ENCODE data around the gene CCDC127.
"Not testable (repeated sequence)": the region's sequence is repeated elsewhere in the genome, so short reads cannot be mapped to it uniquely, and the experiment has no call there.

The CCDC127 gene

DNA sequence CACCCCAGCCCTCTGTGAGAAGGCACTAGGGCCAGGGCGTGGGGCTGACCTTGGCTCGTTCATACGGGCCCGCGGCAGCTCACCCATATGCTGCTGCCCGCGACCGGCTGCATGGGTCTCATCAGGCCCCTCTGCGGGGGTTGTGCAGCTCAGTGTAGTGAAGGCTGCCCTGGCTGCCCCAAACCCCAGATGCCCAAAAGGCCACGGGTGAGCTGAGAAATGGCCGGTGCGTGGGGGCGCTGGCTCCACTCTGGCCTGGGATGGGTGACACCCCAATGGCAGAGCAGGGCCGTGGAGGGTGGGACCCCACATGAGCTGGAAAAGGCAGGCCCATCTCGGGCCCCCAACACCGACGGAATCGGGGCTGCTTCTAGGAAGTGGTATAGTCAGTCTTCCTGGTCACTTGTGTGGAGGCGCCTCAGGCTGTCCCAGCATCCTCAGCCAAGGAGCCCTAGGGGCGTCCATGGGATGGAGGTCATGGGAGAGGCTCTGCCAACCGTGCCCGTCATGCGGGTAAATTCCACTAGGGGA is 46.1 kb downstream of the CCDC127 start:
- DNase-seq (ENCODE audit: low spot score) = no peak

- DNase-seq (ENCODE audit: low spot score) = no peak
Observed at GRCh38 chr5:170971-171800, 46.8 kb downstream of the CCDC127 start.

DNA sequence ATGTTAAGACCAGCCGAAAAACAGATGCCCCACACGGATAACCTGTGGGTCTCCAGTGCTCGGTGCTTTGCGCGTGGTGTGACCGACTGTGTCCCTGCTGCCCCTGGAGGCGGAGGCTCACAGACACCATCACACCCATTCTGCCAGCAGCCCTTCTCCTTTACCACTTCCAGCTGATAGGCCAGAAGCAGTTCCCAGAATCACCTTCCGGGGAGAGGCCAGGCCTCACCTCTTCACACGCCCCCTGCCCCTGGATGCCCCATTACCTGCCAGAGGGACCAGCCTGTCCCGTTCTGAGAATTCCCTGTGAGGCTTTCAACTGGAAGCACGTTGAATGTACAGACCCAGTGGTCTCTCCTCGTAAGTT is 48.2 kb downstream of the CCDC127 start:
- no peak for DNase-seq (ENCODE audit: low spot score)

DNA sequence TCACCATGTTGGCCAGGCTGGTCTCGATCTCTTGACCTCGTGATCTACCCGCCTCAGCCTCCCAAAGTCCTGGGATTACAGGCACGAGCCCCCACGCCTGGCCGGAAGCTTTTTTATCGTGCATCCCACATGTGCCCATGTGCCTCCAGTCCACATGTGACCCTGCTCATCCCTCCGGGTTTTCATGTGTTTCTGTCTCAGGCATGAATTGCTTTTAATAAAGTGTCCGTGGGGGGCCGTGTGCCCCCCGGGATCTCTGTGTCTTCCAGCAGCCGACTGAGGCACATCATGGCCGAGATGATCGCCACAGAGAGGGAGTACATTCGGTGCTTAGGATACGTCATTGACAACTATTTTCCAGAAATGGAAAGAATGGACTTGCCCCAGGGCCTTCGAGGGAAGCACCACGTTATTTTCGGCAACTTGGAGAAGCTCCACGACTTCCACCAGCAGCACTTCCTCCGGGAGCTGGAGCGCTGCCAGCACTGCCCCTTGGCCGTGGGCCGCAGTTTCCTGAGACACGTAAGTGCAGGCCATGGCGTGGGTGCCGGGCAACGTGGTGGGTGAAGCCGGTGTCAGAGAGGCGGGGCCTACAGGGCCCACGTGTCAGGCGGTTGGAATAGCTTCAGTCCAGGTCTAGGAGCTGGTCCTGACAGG is 48.8 kb downstream of the CCDC127 start:
- no peak for DNase-seq (ENCODE audit: low spot score)

DNA sequence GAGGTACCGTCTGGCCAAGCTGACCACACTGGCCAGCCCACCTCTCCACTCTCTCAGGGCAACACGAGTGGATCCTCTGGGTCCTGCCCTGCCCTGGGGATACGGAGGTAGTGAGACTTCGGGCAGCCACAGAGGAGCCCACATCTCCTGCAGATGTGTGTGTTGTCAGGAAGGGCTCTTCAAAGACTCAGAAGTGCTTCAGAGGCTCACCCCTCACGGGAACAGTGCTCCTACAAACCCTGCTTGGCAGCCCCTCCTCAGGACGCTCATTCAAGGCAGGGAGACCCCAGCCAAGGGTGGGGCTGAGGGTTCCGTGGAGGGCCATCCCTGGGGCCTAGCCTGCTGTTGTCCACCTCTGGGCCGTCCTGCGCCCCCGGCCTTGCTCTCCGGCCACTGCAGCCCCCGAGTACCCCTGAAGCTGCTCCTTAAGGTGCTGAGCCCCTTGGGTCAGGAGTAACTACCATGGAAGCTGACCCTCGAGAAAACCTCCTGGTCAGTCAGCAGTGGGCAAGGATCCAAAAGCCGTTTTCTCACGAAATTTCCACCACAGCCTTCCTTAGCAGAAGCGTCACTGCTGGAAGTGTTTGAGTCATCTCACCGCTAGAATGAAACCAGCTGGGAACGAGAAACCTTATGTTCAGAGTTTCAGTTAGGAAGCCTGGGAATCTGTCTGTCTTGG is 49.8 kb downstream of the CCDC127 start:
- no peak for DNase-seq (ENCODE audit: low spot score)

- DNase-seq (ENCODE audit: low spot score) = no peak
Observed at GRCh38 chr5:167511-167910, 50.4 kb downstream of the CCDC127 start.

DNA sequence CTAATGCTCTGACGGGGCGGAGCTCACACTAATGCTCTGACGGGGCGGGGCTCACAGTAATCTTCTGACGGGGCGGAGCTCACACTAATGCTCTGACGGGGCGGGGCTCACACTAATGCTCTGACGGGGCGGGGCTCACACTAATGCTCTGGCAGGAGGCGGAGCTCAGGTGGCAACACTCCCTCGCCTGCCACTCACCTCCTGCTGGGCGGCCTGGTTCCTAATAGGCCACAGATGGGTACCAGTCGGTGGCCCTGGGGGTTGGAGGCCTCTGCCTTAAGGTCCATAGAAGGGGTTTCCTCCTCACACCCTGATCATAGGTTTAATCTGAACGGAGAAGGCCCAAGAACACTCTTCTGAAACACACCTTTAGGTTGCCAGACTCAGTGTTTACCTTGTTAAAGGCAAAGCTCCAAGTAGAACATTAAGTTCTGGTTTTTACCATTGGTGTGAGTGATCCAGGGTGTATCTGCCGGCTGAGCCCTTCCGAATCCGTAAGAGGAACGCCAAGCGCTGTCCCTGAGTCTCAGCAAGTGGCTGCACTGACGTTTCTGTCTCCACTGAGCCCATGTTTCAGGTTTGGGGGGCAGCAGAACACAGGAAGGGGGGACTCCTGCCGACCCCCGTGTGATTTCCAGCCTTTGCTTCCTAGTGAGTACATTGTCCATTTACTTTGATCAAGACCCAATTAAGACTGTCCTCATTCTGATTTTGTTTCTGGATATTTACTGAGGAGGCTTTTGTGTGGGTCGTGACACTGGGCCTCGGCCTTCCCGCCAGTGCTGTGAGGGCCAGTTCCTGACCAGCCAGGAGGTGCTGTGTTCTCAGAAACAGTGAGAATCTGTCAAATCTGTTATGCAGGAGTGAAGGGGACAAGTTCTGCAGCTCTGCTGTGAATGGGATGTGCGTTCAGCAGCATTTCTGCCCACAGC is 51.2 kb downstream of the CCDC127 start:
- no peak for DNase-seq (ENCODE audit: low spot score)

DNA sequence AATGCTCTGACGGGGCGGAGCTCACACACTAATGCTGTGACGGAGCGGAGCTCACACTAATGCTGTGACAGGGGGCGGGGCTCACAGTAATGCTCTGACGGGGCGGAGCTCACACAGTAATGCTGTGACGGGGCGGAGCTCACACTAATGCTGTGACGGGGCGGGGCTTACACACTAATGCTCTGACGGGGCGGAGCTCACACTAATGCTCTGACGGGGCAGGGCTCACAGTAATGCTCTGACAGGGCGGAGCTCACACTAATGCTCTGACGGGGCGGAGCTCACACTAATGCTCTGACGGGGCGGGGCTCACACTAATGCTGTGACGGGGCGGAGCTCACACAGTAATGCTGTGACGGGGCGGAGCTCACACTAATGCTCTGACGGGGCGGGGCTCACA is 53.2 kb downstream of the CCDC127 start:
- not testable (repeated sequence) for DNase-seq (ENCODE audit: low spot score)

GRCh38 chr5:164244-164643 is 53.7 kb downstream of the CCDC127 start:
- no peak for DNase-seq (ENCODE audit: low spot score)

GRCh38 chr5:163841-164240 is 54.1 kb downstream of the CCDC127 start:
- no peak for DNase-seq (ENCODE audit: low spot score)

- DNase-seq (ENCODE audit: low spot score) = no peak
Observed at GRCh38 chr5:163338-163620, 54.7 kb downstream of the CCDC127 start.

DNA sequence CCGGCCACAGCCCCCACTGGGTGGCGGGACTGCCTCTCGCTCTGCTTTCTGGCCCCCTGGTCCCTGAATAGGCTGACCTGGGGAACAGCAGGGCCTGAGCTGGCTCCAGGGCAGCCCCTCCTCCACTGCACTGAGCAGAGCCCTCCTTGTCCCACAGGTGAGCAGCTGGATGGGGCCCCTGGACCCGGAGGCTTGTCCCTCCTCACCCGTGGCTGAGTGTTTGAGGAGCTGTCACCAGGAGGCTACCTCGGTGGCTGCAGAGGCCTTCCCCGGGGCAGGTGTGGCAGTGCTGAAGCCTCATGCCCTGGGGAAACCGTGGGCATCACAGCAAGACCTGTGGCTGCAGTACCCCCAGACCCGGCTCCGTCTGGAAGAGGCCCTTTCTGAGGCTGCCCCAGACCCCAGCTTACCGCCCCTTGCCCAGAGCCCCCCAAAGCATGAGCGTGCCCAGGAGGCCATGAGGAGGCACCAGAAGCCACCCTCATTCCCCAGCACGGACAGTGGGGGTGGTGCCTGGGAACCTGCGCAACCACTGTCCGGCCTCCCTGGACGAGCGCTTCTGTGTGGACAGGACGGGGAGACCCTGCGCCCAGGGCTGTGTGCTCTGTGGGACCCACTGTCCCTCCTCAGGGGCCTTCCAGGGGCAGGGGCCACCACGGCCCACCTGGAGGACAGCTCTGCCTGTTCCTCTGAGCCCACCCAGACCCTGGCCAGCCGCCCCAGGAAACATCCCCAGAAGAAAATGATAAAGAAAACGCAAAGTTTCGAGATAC is 55.2 kb downstream of the CCDC127 start:
- no peak for DNase-seq (ENCODE audit: low spot score)

GRCh38 chr5:162190-162564 is 55.8 kb downstream of the CCDC127 start:
- no peak for DNase-seq (ENCODE audit: low spot score)

DNA sequence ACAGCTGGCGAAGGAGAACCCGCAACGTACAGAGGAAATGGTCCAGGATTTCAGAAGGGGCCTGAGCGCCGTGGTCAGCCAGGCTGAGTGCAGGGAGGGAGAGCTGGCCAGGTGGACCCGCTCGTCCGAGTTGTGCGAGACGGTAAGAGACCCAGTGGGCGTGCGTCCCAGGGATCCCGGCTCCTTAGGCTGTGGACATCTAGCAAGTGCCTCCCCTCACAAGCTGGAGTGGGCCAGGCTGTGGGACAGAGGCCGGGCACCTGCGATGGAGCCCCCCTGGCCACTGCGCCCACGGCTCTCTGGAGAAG is 56.2 kb downstream of the CCDC127 start:
- no peak for DNase-seq (ENCODE audit: low spot score)

DNA sequence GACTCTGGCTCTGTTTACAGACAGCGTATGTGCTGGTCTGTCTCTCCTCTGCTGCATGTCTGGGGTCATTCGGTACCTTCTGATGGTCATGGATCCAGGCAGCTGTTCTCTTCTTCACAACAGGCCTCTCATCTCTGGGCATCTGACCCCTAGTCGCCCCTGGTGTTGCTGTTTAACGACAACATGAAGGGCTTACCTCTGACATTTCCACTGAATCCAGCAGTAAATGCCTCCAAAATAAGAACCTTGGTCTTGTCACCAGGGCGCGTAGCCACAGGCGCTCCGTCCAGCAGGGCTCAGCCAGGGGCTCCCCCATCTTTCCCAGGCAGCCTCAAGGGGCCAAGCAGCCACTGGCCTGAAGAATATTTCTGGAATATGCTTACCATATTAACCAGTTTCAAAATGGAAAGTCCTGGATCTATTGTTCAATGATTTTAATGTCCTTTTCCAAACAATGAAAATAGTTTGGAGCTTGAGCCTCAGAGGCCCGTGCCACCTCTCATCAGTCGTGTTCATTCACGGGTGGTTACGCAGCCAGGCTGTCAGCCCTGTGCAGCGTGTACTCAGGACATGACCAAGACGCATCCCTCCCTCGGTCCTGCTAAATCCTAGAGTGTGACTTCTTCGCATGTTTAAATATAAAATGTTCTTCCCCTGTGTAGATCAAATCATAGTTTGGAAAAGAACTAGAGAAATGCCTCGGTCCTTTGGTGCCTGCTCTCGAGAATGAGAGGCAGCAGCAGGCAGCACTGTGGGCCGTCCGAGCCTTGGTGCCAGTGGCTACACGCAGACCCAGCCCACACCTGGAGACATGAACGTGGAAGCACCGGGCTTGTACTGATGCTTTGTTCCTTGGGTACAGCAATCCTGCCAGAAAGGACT is 56.8 kb downstream of the CCDC127 start:
- DNase-seq (ENCODE audit: low spot score) = no peak

GRCh38 chr5:160173-160510 is 57.8 kb downstream of the CCDC127 start:
- DNase-seq (ENCODE audit: low spot score) = peak; percentile 21

DNA sequence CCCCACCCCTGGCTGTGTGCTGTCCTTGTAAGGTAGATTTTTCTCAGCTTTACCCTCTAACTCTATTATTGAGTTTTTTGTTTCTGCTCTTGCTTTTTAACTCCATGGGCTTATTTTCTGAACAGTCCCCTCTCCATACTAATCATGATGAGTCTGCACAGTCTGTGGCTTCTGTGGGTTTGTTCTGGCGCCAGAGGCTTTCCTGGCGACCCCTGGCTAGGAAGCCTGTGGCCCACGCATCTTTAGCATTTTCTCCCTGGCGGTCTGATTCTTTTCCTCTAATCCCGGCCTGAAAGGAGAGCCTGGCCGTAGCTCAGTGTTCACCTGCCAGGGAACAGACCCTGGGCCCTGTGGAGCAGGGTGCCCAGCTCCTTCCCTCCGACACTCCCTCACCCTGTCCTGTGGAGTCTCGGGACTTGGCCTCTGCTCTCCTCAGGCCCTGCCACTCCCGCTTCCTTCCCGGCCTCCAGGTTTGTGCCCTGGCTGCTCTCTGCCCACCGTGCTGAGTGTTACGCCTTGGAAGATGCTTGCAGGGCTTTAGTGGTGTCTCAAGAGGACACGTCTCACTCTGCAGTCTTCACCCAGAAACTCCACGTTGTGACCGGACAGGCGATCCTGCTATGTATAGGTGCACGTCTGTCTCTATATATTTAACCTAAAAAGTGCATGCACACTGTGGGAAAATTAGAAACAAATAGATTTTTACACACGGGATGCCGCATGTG is 58.3 kb downstream of the CCDC127 start:
- no peak for DNase-seq (ENCODE audit: low spot score)

- no peak for DNase-seq (ENCODE audit: low spot score)
Observed at GRCh38 chr5:158807-159447, 59.0 kb downstream of the CCDC127 start.

GRCh38 chr5:157801-158200 is 60.2 kb downstream of the CCDC127 start:
- no peak for DNase-seq (ENCODE audit: low spot score)
